A673 (cell line): ENCODE measurements around the gene RAPGEF2.

Experiments used
- CTCF ChIP-seq: fragments of 300-800, 200-600 bp; sonication (generic); conservative IDR thresholded peaks from 2 replicates; pipeline ENCODE4 v1.5.1; 2017; ENCODE audit warnings: low read depth, mild to moderate bottlenecking, antibody characterized with exemption, low read length, moderate library complexity, mixed read lengths
- EZH2 ChIP-seq: fragments of 200-600 bp; sonication (generic); IDR thresholded peaks from 2 replicates; pipeline ENCODE4 v1.6.1; 2017; ENCODE audit warnings: borderline replicate concordance, low read depth, mild to moderate bottlenecking, mixed read lengths, antibody characterized with exemption, low read length; ENCODE audit not compliant: poor library complexity, severe bottlenecking

GRCh38 chr4:159195361-159195769 is 92.5 kb downstream of the RAPGEF2 start:
- TF ChIP-seq CTCF = no peak
- no peak for TF ChIP-seq EZH2
